CD4-positive, alpha-beta T cell treated with Interleukin-15 for 4 hours (primary cell): ENCODE data around the gene BIRC7.

Experiments
- DNase-seq: peaks from one replicate; pipeline ENCODE4 v3.0.0-alpha.2; 2020; ENCODE audit warnings: low spot score

The BIRC7 gene

DNA sequence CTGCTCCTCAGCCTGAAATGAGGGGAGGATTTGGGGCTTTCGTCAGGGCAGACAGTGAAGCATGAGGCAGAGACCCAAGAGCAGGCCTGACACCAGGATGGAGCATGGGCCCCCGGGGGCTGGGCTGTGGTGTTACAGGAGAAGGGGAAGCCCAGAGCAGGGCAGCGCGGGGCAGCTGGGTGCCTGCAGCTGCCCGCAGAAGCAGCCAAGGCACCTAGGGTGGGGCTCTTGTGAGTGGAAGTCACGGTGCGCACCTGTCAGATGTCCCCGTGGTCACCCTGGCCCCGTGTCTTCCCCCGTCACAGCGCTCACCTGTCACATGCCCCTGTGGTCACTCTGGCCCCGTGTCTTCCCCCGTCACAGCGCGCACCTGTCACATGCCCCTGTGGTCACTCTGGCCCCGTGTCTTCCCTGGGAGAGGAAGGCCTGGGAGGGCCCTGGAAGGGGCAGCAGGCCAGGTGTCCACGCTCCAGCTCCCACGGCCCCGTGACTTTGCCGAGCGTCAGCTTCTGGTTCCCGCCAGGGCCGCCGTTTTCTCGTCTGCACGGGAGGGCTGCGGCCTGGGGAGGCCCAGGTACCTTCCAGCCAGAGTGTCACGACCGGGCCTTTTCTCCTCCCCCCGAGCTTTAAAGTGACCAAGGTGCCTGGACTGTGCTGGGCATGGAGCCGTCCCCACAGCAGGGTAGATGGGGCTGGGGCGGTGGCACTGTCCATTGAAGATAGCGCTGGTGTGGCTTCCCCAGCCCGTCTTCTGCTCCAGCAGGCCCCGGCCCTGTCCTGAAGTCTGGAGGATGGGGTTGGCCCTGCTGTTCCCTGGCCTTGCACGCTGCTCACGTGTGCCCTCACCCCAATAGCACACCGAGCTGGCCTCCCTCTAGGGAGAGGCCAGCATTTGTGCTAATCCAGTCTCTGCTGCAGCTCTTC is 46.3 kb downstream of the BIRC7 start:
- DNase-seq, result no peak

DNA sequence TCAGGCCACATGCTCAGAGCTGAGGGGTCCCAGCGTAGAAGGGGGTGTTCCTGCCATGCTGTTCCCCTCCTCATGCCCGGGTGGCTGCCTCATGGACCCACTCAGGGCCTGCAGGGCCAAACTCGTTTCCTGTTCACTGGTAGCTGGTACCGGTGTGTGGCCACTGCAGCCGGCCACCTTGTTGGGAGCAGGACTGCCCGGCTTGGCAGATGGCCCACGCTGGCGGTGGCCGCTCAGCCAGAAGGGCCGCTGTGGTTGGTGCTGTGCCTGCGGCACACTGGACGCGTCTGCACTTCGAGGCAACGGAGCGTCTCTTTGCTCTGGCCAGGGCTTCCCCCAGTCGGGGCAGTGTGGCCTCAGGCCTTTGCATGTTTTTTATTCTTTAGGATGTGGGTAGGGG is 47.2 kb downstream of the BIRC7 start:
- no peak for DNase-seq

DNA sequence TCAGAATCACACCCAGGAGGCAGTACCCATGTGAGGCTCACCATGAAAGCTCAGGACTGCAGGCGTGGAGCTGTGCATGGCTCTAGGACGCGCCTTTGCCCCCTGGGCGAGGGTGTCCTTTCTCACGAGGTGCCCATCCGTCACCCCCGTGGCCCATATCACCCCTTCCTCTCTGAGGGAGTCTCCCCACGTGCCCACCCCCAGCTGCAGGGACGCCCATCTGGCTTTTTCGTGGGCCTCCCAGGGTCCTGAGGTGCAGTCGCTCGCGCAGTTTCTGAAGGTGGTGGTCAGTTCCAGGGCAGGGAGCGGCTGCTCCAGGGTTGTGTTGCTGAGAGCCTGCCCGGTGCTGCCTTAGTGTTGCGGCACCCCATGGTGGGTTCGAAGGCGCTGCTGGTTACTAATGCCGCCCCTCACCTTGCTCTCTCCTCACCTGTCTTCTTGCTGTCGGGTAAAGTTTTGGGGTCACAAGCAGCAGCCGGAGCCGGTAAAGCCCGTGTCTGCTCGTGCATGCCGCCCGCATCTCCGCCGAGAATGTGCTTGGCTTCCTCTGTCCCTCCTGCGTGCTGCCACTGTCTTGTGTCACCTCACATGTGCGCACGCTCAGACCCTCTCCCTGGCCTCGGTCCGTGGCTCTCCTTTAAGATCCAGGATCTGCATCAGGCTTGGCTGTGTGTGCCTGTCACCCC is 47.8 kb downstream of the BIRC7 start:
- DNase-seq, result no peak

DNA sequence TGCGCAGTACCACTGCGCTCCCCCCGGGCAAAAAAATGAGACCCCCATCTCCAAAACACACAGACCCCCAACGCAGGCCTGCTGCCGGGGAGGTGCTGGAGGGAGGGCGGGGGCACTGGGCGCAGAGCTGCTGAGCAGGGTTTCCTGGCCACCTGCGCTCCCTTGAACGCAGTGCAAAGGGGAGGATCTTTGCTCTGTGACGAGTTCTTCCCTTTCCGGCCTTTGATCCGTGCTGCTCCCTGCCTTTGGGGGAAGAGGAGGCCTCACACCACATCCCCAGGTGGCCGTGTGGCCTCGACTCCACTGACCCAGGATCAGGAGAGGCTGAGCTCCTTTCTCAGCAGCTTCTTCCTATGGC is 48.4 kb downstream of the BIRC7 start:
- DNase-seq, result peak; percentile 14

DNA sequence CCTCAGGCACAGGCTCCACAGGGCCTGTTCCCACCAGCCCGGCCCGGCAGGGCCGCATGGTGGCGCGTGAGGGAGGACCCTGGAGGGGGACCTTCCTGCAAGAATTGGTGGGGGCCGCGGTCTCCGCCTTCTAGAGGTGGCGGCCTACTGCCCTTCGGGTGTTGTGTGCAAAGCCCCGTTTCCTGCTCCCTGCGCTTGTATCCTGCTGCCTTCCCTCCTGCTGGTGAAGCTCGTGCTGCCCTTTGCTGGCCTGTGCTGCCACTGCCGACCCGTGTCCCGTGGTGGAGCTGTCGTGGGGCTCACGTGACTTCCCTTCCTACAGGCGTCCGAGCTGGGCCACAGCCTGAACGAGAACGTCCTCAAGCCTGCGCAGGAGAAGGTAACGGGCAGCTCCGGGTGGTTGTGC is 48.8 kb downstream of the BIRC7 start:
- DNase-seq, result no peak

DNA sequence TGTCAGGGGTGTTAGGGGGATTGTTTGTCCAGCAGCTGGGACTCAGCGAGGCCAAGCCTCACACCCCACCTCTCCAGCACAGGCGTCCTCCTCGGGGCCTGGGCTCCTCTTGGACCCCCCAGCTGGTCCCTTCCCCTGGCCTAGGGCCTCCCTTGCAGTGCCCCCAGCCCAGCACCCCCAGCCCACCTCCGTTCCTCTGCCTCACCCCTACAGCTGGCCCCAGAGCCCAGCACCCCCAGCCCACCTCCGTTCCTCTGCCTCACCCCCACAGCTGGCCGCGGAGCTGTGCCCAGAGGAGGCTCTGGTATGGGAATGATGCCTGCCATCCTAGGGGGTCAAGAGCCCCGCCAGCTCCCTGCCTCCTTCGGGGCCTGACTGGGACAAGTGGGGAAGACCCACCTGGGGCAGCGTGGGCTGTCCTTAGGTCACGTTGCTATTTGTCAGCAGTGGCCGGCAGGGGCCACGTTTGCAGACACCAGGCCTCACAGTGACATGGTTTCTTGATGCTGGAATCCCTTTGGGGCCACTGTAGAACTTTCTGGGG is 49.3 kb downstream of the BIRC7 start:
- no peak for DNase-seq

DNA sequence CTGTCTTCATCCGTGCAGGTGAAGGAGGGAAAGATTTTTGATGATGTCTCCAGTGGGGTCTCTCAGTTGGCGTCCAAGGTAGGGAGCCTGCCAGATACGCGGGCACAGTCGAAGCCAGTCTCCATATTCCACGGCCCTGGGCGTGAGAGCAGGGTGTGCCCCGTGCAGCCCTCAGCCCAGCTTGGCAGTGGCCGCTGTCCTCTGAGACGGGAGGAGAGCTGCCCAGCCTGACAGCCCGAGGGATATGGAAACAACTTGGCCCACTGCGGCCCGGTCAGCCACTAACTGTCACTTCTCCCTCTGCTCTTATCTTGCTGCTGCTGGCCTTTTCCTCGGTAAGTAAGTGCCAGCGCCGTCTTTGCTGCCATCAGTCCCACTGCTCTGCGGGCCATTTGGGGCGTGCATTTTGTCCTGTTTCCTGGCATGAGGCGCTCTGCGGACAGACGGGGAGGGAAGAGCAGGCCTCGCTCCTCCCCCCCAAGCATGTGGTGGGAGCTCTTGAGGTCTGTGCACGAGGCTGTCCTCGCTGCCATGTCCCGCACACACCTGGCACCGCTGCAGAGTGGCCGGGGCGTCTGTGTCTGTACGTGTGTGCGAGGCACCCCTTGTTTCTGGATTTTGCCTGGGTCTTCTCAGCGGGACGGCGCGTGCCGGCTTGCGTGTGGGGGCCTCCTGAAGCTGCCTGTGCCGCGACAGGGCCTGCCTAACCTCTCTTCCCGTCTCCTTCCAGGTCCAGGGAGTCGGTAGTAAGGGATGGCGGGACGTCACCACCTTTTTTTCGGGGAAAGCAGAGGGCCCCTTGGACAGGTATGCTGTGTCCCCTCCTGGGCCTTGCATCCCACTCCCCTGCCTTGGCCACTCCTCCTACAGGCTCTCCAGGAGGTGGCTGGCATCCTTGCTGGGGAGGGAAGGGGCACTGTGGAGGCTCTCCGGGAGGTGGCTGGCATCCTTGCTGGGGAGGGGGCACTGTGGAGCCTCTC is 50.2 kb downstream of the BIRC7 start:
- no peak for DNase-seq

DNA sequence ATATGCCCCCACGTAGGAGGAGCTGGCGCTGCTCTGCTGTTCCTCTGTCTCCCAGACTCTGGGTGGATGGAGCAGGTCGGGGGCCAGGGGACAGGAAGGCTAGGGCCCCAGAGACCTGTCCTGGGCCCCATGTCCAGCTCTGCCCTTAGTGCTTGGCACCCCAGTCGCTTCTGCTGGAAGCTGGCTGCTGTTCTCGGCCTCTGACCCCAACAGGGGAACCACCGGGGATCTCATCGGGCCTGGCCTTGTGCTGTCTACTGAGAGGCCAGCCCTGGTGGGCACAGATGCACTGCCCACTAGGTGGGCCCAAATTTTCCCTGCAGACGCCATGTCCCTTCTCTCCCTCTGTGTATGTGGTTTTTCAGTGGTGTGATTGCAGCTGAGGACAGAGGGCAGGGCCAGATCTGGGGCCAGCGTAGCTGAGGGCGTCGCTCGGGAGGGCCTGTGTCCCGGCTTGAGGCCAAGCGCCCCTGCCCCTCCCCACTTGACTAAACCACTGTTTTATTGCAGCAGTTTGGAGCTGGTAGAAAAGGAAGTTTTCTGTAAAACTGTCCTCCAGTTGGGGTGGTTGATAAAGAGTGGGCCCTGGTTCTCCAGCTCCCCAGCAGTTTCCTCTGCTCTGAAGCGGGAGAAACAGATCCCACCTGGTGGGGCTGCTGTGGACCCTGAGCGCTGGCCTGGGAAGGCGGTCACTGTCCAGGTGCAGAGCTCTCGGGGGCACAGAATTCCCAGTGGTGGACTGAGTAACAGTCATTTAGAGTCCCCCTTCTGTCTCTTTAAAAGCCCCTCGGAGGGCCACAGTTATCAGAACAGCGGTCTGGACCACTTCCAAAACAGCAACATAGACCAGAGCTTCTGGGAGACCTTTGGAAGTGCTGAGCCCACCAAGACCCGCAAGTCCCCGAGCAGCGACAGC is 51.3 kb downstream of the BIRC7 start:
- no peak for DNase-seq

DNA sequence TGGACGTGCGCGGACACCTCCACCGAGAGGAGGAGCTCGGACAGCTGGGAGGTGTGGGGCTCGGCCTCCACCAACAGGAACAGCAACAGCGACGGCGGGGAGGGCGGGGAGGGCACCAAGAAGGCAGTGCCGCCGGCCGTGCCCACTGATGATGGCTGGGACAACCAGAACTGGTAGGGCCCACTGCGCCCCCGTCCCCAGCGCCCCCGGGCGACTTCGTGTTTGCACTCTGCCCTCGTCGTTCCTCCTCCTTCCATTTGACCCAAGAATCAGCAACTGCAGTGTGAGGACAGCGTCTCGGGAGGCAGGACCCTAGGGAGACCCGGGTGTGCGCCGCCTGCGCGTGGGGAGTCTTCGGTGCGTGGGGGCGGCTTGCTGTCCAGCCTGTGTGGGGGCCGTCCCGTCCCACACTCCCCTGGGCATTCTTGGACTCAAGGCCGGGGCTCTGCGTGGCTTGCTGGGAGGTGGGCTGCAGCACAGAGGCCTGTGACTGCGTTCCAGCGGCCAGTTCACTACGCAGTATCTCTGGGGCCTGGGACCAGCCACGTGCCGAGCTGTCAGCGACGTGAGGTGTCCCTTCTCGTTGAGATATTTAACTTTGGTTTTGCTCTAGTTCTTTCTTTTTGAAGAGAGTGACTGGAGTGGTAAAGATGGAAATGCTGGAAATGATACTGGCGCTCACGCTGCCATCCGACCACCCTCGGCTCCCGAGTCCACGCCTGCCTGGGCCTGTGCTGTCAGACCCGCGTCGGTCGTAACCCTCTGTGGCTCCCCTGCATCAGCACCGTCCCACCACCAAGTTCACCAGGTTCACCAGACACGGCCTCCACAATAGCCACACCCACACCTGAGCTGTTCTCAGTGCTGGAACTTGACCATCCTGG is 52.2 kb downstream of the BIRC7 start:
- DNase-seq, result no peak

DNA sequence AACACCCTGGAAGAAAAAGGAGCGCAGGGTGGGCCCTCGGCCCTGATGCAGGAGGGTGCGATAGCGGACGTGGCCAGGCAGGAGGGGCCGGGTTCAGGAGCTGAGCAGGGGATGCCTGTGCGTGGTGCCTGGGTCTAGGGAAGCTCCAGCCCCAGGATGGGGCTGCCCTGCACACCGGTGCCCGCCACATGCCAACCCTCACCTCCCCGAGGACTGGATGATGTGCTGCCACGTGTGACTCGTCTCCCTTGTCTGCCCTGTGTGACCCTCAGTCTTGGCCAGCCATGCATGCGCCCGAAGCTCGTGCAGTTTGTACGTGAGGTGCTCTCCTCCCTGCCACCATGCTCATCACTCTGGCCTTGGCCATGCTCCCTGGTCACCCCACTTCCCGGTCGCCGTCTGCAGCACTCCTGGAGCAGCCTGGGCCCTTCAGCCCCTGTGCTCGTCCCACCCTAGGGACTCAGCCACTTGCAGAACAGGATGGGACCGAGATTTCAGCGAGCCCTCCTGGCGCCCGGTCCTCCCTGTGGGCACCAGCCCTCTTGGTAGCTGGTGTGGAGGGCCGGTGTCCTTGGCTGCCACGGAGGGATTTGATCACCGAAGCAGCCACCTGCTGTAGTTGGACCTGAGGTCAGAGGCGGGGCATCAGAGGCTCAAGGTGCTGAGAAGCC is 53.0 kb downstream of the BIRC7 start:
- DNase-seq, result no peak

DNA sequence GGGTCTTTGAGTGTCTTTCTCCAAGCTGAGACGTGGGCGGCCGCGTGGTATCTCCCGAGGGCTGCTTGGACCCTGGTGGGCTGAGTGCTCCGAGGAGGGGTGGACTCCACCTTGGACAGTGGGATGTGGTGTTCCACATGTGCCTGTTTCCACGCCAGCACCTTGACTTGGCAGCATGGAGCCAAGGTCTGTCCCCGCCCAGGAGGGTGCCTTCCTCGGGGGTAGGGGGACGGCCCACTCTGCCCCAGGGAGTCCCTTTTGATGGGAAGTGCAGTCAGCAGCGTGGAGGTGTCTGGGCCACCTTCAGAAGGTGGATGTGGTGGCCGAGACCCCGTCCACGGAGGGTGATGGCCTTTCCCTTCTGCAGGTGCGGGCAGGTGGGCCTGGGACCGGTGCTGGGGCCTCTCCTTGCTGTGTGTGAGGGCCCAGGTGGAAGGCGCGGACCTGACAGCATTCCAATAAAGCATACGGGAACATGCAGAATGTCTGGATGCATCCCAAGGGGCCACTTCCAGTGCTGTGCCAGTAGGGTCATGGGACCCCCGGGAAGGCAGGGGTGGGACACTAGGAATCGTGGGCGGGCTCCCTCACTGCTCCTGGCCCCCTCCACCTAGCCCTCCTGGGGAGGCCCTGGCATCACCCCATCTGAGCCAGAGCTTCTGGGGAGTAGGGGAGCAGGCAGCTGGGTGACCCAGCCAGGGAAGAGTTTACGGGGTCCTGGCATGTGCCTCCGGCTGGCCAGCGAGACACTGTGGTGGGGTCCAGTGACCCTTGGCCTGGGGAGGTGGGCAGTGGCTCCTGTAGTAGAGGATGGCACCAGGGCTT is 53.8 kb downstream of the BIRC7 start:
- DNase-seq, result no peak
